H1 (cell line): ENCODE measurements around the gene OSBP2. TPM values are rescaled to one million over a fixed set of nuclear protein-coding genes. Genes with fewer than 3 reads are reported as not detected.

ENCODE experiments used
- CTCF ChIA-PET: fragments of 300-600 bp; sonication (Branson Sonifier 250); formaldehyde crosslinking; loops from one replicate; lab custom pipeline; 2021; ENCODE audit not compliant: partially characterized antibody; lab: Charles Lee
- POLR2A ChIA-PET: fragments of 300-600 bp; sonication (Branson Sonifier 250); formaldehyde crosslinking; loops from one replicate; lab custom pipeline; 2021; ENCODE audit warnings: inconsistent platforms; ENCODE audit not compliant: partially characterized antibody; lab: Charles Lee
- DNase-seq, 2 experiments: peaks; one replicate each; pipeline versions ENCODE4 v3.0.0 to v3.0.0-alpha.2; 2010 to 2022; ENCODE audit warnings: low spot score in 2 of 2, low read depth in 1 of 2, mixed read lengths in 1 of 2
- FAIRE-seq: peaks from 2 replicates; lab custom pipeline; 2011; peaks lifted over from hg19 to GRCh38; lab: Jason Lieb, UNC
- H2AFZ ChIP-seq: 2 replicates; pipeline ENCODE4 v1.8.1; 2012; ENCODE audit warnings: low read length, inconsistent platforms
- H2AK5ac ChIP-seq: 2 replicates; pipeline ENCODE4 v1.6.1; 2013; ENCODE audit warnings: low read depth, low read length
- H2BK120ac ChIP-seq: replicated peaks from 2 replicates; pipeline ENCODE3; 2013; ENCODE audit warnings: low read depth, low read length, inconsistent platforms
- H2BK12ac ChIP-seq: 2 replicates; pipeline ENCODE4 v1.6.1; 2013; ENCODE audit warnings: low read depth, low read length
- H2BK15ac ChIP-seq: 2 replicates; pipeline ENCODE4 v1.6.1; 2013; ENCODE audit warnings: low read length
- H2BK20ac ChIP-seq: 2 replicates; pipeline ENCODE4 v1.6.1; 2013; ENCODE audit warnings: low read length
- H2BK5ac ChIP-seq: 2 replicates; pipeline ENCODE4 v1.6.1; 2013; ENCODE audit warnings: low read depth, low read length
- H3K14ac ChIP-seq: 2 replicates; pipeline ENCODE4 v1.6.1; 2013; ENCODE audit warnings: inconsistent platforms; ENCODE audit not compliant: insufficient read length
- H3K18ac ChIP-seq: 2 replicates; pipeline ENCODE4 v1.6.1; 2013; ENCODE audit warnings: low read length; ENCODE audit errors: extremely low read depth
- H3K23ac ChIP-seq: 2 replicates; pipeline ENCODE4 v1.6.1; 2013; ENCODE audit warnings: inconsistent platforms; ENCODE audit not compliant: insufficient read length
- H3K23me2 ChIP-seq: 2 replicates; pipeline ENCODE4 v1.6.1; 2013; ENCODE audit warnings: low read depth, low read length
- H3K27ac ChIP-seq: 2 replicates; pipeline ENCODE4 v1.6.1; 2011; ENCODE audit warnings: low read depth, low read length, inconsistent platforms
- H3K27me3 ChIP-seq, 4 experiments: replicated peaks in 1 of 4; 1 replicate in 1 of 4; 2 replicates in 3 of 4; pipeline versions ENCODE4 v1.6.1 to v1.8.1; 2011 to 2013; ENCODE audit warnings: low read length in 3 of 4, mild to moderate bottlenecking in 3 of 4, inconsistent platforms in 2 of 4, mixed read lengths in 2 of 4, moderate library complexity in 1 of 4; ENCODE audit not compliant: control insufficient read depth in 3 of 4, insufficient read depth in 3 of 4; ENCODE audit errors: extremely low read depth in 1 of 4
- H3K36me3 ChIP-seq, 4 experiments: 2 replicates each; pipeline versions ENCODE4 v1.6.1 to v1.8.1; 2011 to 2013; ENCODE audit warnings: mild to moderate bottlenecking in 4 of 4, low read length in 3 of 4, moderate library complexity in 2 of 4, control low read depth in 1 of 4, inconsistent platforms in 1 of 4; ENCODE audit not compliant: insufficient read depth in 4 of 4, control insufficient read depth in 2 of 4
- H3K4ac ChIP-seq: replicated peaks from 2 replicates; pipeline ENCODE3; 2013; ENCODE audit warnings: low read length, low read depth, mixed read lengths, inconsistent platforms; ENCODE audit not compliant: insufficient read length
- H3K4me1 ChIP-seq, 4 experiments: replicated peaks in 1 of 4; 1 replicate in 1 of 4; 2 replicates in 3 of 4; pipeline versions ENCODE4 v1.6.1 to v1.8.1; 2011 to 2013; ENCODE audit warnings: low read length in 3 of 4, inconsistent platforms in 2 of 4, mixed read lengths in 1 of 4; ENCODE audit not compliant: insufficient read depth in 4 of 4, control insufficient read depth in 3 of 4
- H3K4me2 ChIP-seq, 2 experiments: 2 replicates each; pipeline versions ENCODE4 v1.6.1 to v1.8.1; 2011 to 2013; ENCODE audit warnings: low read depth in 2 of 2, low read length in 2 of 2, control low read depth in 1 of 2, inconsistent platforms in 1 of 2, mild to moderate bottlenecking in 1 of 2; ENCODE audit not compliant: insufficient read depth in 1 of 2
- H3K4me3 ChIP-seq, 4 experiments: fragments of 200-600, 300-600 bp in 1 of 4; sonication (generic), shearing (Covaris generic), sonication (Bioruptor Twin) in 1 of 4; 2 replicates each; pipeline versions ENCODE4 v1.5.1 to v1.8.1; 2011 to 2016; ENCODE audit warnings: low read length in 4 of 4, low read depth in 3 of 4, control low read depth in 2 of 4, inconsistent platforms in 2 of 4, mild to moderate bottlenecking in 2 of 4, mixed read lengths in 1 of 4, moderate library complexity in 1 of 4; ENCODE audit not compliant: insufficient read depth in 2 of 4; ENCODE audit errors: extremely low read depth in 1 of 4
- H3K56ac ChIP-seq: replicated peaks from 2 replicates; pipeline ENCODE3; 2013; ENCODE audit warnings: low read depth, mild to moderate bottlenecking, mixed read lengths, low read length, inconsistent platforms; ENCODE audit not compliant: insufficient read length
- H3K79me1 ChIP-seq: 2 replicates; pipeline ENCODE4 v1.6.1; 2013; ENCODE audit warnings: low read depth, low read length, control low read depth
- H3K79me2 ChIP-seq, 2 experiments: 2 replicates each; pipeline versions ENCODE4 v1.6.1 to v1.8.1; 2012 to 2013; ENCODE audit warnings: low read length in 2 of 2, mild to moderate bottlenecking in 2 of 2, inconsistent platforms in 1 of 2; ENCODE audit not compliant: insufficient read depth in 2 of 2, control insufficient read depth in 1 of 2
- H3K9ac ChIP-seq, 4 experiments: replicated peaks in 1 of 4; 1 replicate in 1 of 4; 2 replicates in 3 of 4; pipeline versions ENCODE4 v1.6.1 to v1.8.1; 2011 to 2013; ENCODE audit warnings: low read depth in 3 of 4, low read length in 3 of 4, control low read depth in 2 of 4, mild to moderate bottlenecking in 2 of 4, moderate library complexity in 2 of 4, inconsistent platforms in 1 of 4; ENCODE audit errors: extremely low read depth in 1 of 4
- H3K9me3 ChIP-seq, 2 experiments: 2 replicates each; pipeline versions ENCODE4 v1.6.1 to v1.8.1; 2012 to 2013; ENCODE audit warnings: mild to moderate bottlenecking in 2 of 2, moderate library complexity in 2 of 2, control low read depth in 1 of 2, inconsistent platforms in 1 of 2, low read depth in 1 of 2, low read length in 1 of 2, mixed read lengths in 1 of 2; ENCODE audit not compliant: insufficient read depth in 2 of 2
- H4K20me1 ChIP-seq, 2 experiments: replicated peaks in 1 of 2; 2 replicates each; pipeline versions ENCODE3 to v1.8.1; 2011 to 2013; ENCODE audit warnings: inconsistent platforms in 2 of 2, low read length in 2 of 2, mild to moderate bottlenecking in 1 of 2; ENCODE audit not compliant: insufficient read depth in 2 of 2, control insufficient read depth in 1 of 2
- H4K5ac ChIP-seq: 2 replicates; pipeline ENCODE4 v1.6.1; 2013; ENCODE audit warnings: low read length, low read depth, mixed read lengths, inconsistent platforms; ENCODE audit not compliant: insufficient read length
- H4K8ac ChIP-seq: 2 replicates; pipeline ENCODE4 v1.8.0; 2013; ENCODE audit warnings: mild to moderate bottlenecking, moderate library complexity, low read length, inconsistent platforms; ENCODE audit not compliant: insufficient read depth; ENCODE audit errors: extremely low read depth
- H4K91ac ChIP-seq: replicated peaks from 2 replicates; pipeline ENCODE3; 2013; ENCODE audit warnings: low read length, mixed read lengths, inconsistent platforms; ENCODE audit not compliant: insufficient read length
- BCL11A ChIP-seq, 2 experiments: IDR thresholded peaks; one replicate each; pipeline ENCODE4 v1.6.1; 2011; ENCODE audit warnings: low read depth in 2 of 2, low read length in 2 of 2, mild to moderate bottlenecking in 2 of 2
- BRCA1 ChIP-seq: IDR thresholded peaks from 2 replicates; pipeline ENCODE4 v1.6.1; 2012; ENCODE audit warnings: low read depth, low read length, improper control_type of control experiment
- CEBPB ChIP-seq: IDR thresholded peaks from 2 replicates; pipeline ENCODE4 v1.6.1; 2012; ENCODE audit warnings: low read depth, low read length
- CREB1 ChIP-seq: IDR thresholded peaks from 2 replicates; pipeline ENCODE4 v1.6.1; 2012; ENCODE audit warnings: inconsistent platforms
- GABPA ChIP-seq: IDR thresholded peaks from 2 replicates; pipeline ENCODE4 v1.6.1; 2011; ENCODE audit warnings: mild to moderate bottlenecking, low read length, moderate library complexity, borderline replicate concordance; ENCODE audit not compliant: insufficient read depth
- JUN ChIP-seq: IDR thresholded peaks from 2 replicates; pipeline ENCODE4 v1.6.1; 2011; ENCODE audit warnings: low read depth, mild to moderate bottlenecking, improper control_type of control experiment, low read length
- NANOG ChIP-seq: IDR thresholded peaks from 2 replicates; pipeline ENCODE4 v1.6.1; 2011; ENCODE audit warnings: low read length, low read depth, mild to moderate bottlenecking, inconsistent platforms; ENCODE audit not compliant: insufficient read depth, poor library complexity, severe bottlenecking
- SIN3A ChIP-seq, 2 experiments: IDR thresholded peaks in 1 of 2; conservative IDR thresholded peaks in 1 of 2; 2 replicates each; pipeline ENCODE4 v1.6.1; 2011 to 2012; ENCODE audit warnings: low read length in 2 of 2, improper control_type of control experiment in 1 of 2, low read depth in 1 of 2, mild to moderate bottlenecking in 1 of 2
- SIX5 ChIP-seq: IDR thresholded peaks from 2 replicates; pipeline ENCODE4 v1.6.1; 2011; ENCODE audit warnings: mild to moderate bottlenecking, low read depth, low read length
- SP1 ChIP-seq: IDR thresholded peaks from 2 replicates; pipeline ENCODE4 v1.6.1; 2011; ENCODE audit warnings: low read depth, low read length
- TAF7 ChIP-seq: optimal IDR thresholded peaks from 2 replicates; pipeline ENCODE3; 2011; ENCODE audit warnings: low read depth, mild to moderate bottlenecking, inconsistent platforms, low read length, moderate library complexity, borderline replicate concordance
- YY1 ChIP-seq: IDR thresholded peaks from 2 replicates; pipeline ENCODE4 v1.6.1; 2011; ENCODE audit warnings: low read depth, mild to moderate bottlenecking, low read length
- WGBS, 2 experiments: shearing (Covaris generic) in 1 of 2; methylation state at CpG; one replicate each; pipeline versions ENCODE4 v1.1.6 to v1.1.7; 2013 to 2015; ENCODE audit warnings: low lambda C conversion rate in 2 of 2, mixed read lengths in 2 of 2, inconsistent platforms in 1 of 2, low coverage in 1 of 2, missing lambda C conversion rate in 1 of 2; ENCODE audit not compliant: insufficient replicate concordance in 2 of 2, insufficient coverage in 1 of 2, insufficient read length in 1 of 2; ENCODE audit errors: extremely low coverage in 1 of 2, missing lambda C conversion rate in 1 of 2; 5-methylcytosine and 5-hydroxymethylcytosine counted together
- polyA plus RNA-seq, 7 experiments: library from polyadenylated mRNA; depleted of rRNA in 3 of 7; stranded (reverse) in 5 of 7; unstranded in 2 of 7; fragments of >200 nt in 5 of 7; fragments of 200-250 nt in 2 of 7; gene quantifications; 1 replicate in 5 of 7; 2 replicates in 1 of 7; 4 replicates in 1 of 7; pipeline versions ENCODE4 v1.2.1 to v1.2.3, GENCODE V29; 2011 to 2013; ENCODE audit warnings: missing spikeins in 2 of 7, mixed read lengths in 2 of 7
- total RNA-seq: library from RNA; stranded (reverse); fragmentation: NEBNext Ultra II Directional; extraction: Animal tissue kit (Norgen Biotek cat#: 25700); gene quantifications from 2 replicates; pipeline ENCODE4 v1.2.1, GENCODE V29; 2021

OSBP2 gene
- total and polyA plus RNA-seq, 2 of the 8 experiments (the other 6 are each of a cell fraction or from before 2014, with no cell fraction given), result 3.4 to 3.7 TPM

DNA sequence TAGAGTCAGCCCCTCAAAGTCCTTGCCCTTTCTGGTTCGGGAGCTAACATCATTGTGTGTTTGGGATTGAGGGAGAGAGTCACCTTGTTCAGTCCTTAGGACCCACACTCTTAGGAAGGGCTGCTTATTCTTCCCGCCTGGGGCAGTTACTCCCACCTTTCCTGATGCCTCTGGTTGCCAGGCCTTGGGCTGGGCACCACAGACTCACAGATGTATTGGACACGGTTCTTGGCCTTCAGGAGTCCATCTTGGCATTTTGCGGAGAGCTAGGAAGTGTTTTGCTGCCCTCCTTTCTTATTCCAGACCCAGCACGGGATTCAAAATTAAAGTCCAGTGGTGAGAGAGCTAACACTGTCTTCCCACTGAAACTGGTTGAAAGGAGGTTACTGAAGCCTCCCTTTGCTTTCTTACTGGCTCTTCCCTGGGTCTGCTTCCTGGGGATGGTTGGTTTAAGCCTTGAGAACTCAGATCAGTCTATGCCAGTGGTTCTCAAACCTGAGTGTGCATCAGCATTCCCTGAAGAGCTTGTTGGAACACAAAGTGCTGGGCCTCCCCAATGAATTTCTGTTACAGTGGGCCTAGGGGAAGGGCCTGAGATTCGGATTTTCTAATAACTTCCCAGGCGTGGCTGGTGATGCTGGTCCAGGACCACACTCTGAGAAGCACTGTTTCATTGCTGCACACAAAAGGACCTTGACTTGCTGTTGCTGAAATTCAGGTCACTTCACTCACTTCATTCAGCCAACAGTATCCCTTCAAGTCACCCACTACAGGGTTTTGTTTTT, 1.4 kb downstream of the OSBP2 start:
- Histone ChIP-seq H3K23me2 (peaks cover 13% of the 10 kb centered on the region; the same call in 1 of the 2 replicates), H2BK5ac (no peak overlapping the region), H3K27ac (no peak overlapping the region), H3K4ac (no peak overlapping the region), H3K4me3 (peak overlapping the region in 1 of 4 experiments; percentile 66; a peak in 2 of 8 replicates), H3K56ac (no peak overlapping the region), H3K4me1 (peaks cover 0 to 6% (median 3%) of the 10 kb centered on the region in 4 experiments; a peak in 4 of 7 replicates), H3K79me2 (no peaks in the 10 kb centered on the region), H4K5ac (no peak overlapping the region), H2BK120ac (no peak overlapping the region), H3K14ac (no peak overlapping the region), H2BK12ac (no peak overlapping the region), H3K36me3 (no peaks in the 10 kb centered on the region), H3K79me1 (no peaks in the 10 kb centered on the region), H3K4me2 (peak overlapping the region; percentile 80 to 82; a peak in 2 of 4 replicates), H3K27me3 (peaks cover 0 to 17% (median 14%) of the 10 kb centered on the region in 4 experiments; a peak in 6 of 7 replicates), H2AFZ (no peak overlapping the region), H3K9me3 (no peaks in the 10 kb centered on the region), H2BK20ac (no peak overlapping the region), H4K20me1 (peaks cover 0 to 5% of the 10 kb centered on the region in 2 experiments), H4K91ac (no peak overlapping the region), H3K23ac (no peak overlapping the region), H2BK15ac (peak overlapping the region; percentile 18), H3K9ac (no peak overlapping the region), H4K8ac (no peak overlapping the region; the same call in 1 of the 2 replicates), H3K18ac (no peak overlapping the region), H2AK5ac (no peak overlapping the region)
- ChIA-PET CTCF (interaction anchor here (2.1 to 3.0 kb wide), 2 partner anchors 9 to 60 kb away, joined by 6 to 16 read pairs; no protein-coding TSS in a partner anchor), POLR2A (interaction anchor here (1.3 to 2.2 kb wide), 2 partner anchors 13 to 61 kb away, joined by 4 to 8 read pairs; partner anchors contain the start of gene SLC35E4)
- WGBS, 2 experiments, result 95% methylated on average over 7 of the region's 7 CpGs; no CpG with 5 or more reads in 1 of the 2 experiments
- FAIRE-seq (no peak), DNase-seq (no peak)
- TF ChIP-seq CEBPB, result no peak
- TF ChIP-seq SIN3A (conservative IDR thresholded peaks at IDR 0.05 in 1 of 2, IDR thresholded peaks at IDR 0.05 in 1 of 2; ENCODE audit: low read depth in 1 of 2, low read length in 2 of 2), result no peak
- TF ChIP-seq SIX5, result no peak
- no peak for TF ChIP-seq TAF7
- TF ChIP-seq BRCA1, result no peak
- TF ChIP-seq YY1, result no peak
- no peak for TF ChIP-seq SP1
- no peak for TF ChIP-seq GABPA
- TF ChIP-seq JUN, result no peak
- TF ChIP-seq BCL11A (IDR thresholded peaks at IDR 0.05; ENCODE audit: low read depth in 2 of 2, low read length in 2 of 2), result no peak
- TF ChIP-seq NANOG, result no peak
- no peak for TF ChIP-seq CREB1
